ENCODE measurements around the gene THSD7B.

Gene THSD7B

DNA sequence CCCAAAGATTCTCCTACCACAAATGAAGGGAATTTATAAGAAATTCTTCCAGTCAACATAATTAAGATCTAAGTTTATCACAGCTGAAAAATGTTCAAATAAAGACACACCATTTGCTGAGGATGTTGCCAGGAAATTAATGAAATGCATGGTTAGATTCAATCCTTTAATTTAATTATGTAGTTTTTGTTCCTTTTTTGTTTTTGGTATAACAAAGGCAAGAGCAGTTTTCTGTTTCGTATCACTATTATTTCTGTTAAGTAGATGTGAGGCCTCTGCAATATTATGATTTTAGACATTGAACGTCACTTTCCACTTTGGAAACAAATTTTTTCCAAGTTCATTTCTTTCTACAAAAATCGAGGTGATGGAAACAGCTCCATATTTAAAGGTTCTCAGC, 440.0 kb downstream of the THSD7B start:
- Histone ChIP-seq H3K4me3 (ENCODE audit: low read length) (no peak overlapping the region), H3K27me3 (ENCODE audit: control insufficient read depth, low read length) (0 out of 2 replicates have a peak, but pooled peaks cover 3% of the 10 kb centered on the region), H3K4me2 (ENCODE audit: low read length) (no peak overlapping the region), H3K79me2 (ENCODE audit: control insufficient read depth, low read length) (no peaks in the 10 kb centered on the region), H3K4me1 (ENCODE audit: control insufficient read depth, low read length) (no peaks in the 10 kb centered on the region), H3K36me3 (ENCODE audit: control insufficient read depth, low read length) (no peaks in the 10 kb centered on the region), H3K9me3 (ENCODE audit: control insufficient read depth, insufficient read depth, low read length) (no peaks in the 10 kb centered on the region), H3K27ac (ENCODE audit: low read depth, low read length) (no peak overlapping the region), H3F3A (ENCODE audit: control insufficient read depth, insufficient read depth) (no peaks in the 10 kb centered on the region), H3K9me2 (replicated peaks; ENCODE audit: control insufficient read depth, low read length) (no peaks in the 10 kb centered on the region), H4K20me1 (ENCODE audit: control insufficient read depth, insufficient read depth, low read depth, low read length) (no peaks in the 10 kb centered on the region)
- no peak for TF ChIP-seq EZH2phosphoT487 (IDR thresholded peaks at IDR 0.05; ENCODE audit: borderline replicate concordance, low read length)
- TF ChIP-seq, protein P1, sequence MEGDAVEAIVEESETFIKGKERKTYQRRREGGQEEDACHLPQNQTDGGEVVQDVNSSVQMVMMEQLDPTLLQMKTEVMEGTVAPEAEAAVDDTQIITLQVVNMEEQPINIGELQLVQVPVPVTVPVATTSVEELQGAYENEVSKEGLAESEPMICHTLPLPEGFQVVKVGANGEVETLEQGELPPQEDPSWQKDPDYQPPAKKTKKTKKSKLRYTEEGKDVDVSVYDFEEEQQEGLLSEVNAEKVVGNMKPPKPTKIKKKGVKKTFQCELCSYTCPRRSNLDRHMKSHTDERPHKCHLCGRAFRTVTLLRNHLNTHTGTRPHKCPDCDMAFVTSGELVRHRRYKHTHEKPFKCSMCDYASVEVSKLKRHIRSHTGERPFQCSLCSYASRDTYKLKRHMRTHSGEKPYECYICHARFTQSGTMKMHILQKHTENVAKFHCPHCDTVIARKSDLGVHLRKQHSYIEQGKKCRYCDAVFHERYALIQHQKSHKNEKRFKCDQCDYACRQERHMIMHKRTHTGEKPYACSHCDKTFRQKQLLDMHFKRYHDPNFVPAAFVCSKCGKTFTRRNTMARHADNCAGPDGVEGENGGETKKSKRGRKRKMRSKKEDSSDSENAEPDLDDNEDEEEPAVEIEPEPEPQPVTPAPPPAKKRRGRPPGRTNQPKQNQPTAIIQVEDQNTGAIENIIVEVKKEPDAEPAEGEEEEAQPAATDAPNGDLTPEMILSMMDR (IDR thresholded peaks at IDR 0.05; ENCODE audit: low read depth, low read length, poor library complexity, severe bottlenecking): no peak

DNA sequence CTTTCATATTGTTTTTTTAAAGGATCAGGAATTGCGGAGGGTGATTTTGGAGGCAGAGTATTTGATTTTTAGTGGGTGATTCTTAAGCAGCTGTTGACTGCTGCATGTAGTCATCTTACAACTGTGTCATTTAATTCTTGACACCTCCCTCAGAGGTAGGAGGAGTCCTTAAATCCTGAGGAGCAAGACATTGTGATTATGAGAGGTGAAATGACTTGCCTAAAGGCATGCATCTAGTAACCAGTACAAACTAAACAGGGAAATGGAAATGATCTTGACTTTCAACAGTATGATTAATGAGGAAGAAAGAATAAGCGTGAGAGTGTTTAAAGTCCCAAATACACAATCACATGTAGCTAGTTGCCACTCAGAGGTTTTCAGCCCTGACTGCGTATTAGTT, 440.7 kb downstream of the THSD7B start:
- Histone ChIP-seq H3K4me2 (ENCODE audit: low read length) (no peak overlapping the region), H3K27ac (ENCODE audit: low read depth, low read length) (no peak overlapping the region), H3K4me3 (ENCODE audit: low read length) (no peak overlapping the region), H3K9me2 (replicated peaks; ENCODE audit: control insufficient read depth, low read length) (no peaks in the 10 kb centered on the region), H3F3A (ENCODE audit: control insufficient read depth, insufficient read depth) (no peaks in the 10 kb centered on the region), H3K4me1 (ENCODE audit: control insufficient read depth, low read length) (no peaks in the 10 kb centered on the region), H4K20me1 (ENCODE audit: control insufficient read depth, insufficient read depth, low read depth, low read length) (no peaks in the 10 kb centered on the region), H3K9me3 (ENCODE audit: control insufficient read depth, insufficient read depth, low read length) (no peaks in the 10 kb centered on the region), H3K27me3 (ENCODE audit: control insufficient read depth, low read length) (0 out of 2 replicates have a peak, but pooled peaks cover 3% of the 10 kb centered on the region), H3K79me2 (ENCODE audit: control insufficient read depth, low read length) (no peaks in the 10 kb centered on the region), H3K36me3 (ENCODE audit: control insufficient read depth, low read length) (no peaks in the 10 kb centered on the region)
- TF ChIP-seq, protein P1 (IDR thresholded peaks at IDR 0.05; ENCODE audit: low read depth, low read length, poor library complexity, severe bottlenecking): no peak
- TF ChIP-seq EZH2phosphoT487 (IDR thresholded peaks at IDR 0.05; ENCODE audit: borderline replicate concordance, low read length): no peak

DNA sequence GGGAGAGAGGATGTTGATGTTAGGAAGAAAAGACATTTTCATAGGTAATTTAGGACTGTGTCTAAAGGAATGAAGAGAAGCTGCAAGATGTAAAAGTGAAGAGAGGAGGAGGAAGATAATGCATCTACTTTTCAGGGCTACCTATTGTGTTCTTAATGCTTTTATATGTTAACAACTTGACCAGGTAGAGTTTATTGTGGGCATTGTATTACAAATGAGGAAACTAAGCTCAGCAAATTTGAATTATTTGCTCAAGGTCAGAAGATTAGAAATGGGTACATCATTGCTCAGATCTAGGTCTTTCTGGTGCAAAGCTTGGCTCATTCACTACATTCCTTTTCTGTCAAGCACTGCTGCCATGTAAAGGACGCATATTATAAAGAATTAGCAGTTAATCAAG, 441.7 kb downstream of the THSD7B start:
- no peaks in the 10 kb centered on the region for H3K79me2 ChIP-seq (ENCODE audit: control insufficient read depth, low read length)
- H4K20me1 ChIP-seq (ENCODE audit: control insufficient read depth, insufficient read depth, low read depth, low read length): no peaks in the 10 kb centered on the region
- H3K27me3 ChIP-seq (ENCODE audit: control insufficient read depth, low read length): 0 out of 2 replicates have a peak, but pooled peaks cover 3% of the 10 kb centered on the region
- no peak overlapping the region for H3K4me3 ChIP-seq (ENCODE audit: low read length)
- H3K4me2 ChIP-seq (ENCODE audit: low read length): no peak overlapping the region
- no peaks in the 10 kb centered on the region for H3K4me1 ChIP-seq (ENCODE audit: control insufficient read depth, low read length)
- H3K36me3 ChIP-seq (ENCODE audit: control insufficient read depth, low read length): no peaks in the 10 kb centered on the region
- H3F3A ChIP-seq (ENCODE audit: control insufficient read depth, insufficient read depth): no peaks in the 10 kb centered on the region
- H3K27ac ChIP-seq (ENCODE audit: low read depth, low read length): no peak overlapping the region
- H3K9me3 ChIP-seq (ENCODE audit: control insufficient read depth, insufficient read depth, low read length): no peaks in the 10 kb centered on the region
- H3K9me2 ChIP-seq (replicated peaks; ENCODE audit: control insufficient read depth, low read length): no peaks in the 10 kb centered on the region
- no peak for TF ChIP-seq EZH2phosphoT487 (IDR thresholded peaks at IDR 0.05; ENCODE audit: borderline replicate concordance, low read length)
- TF ChIP-seq, protein P1 (IDR thresholded peaks at IDR 0.05; ENCODE audit: low read depth, low read length, poor library complexity, severe bottlenecking): no peak

All from DOHH2 (cell line).